HFFc6 (cell line): ENCODE data around the gene POLR1A. TPM values are rescaled to one million over a fixed set of nuclear protein-coding genes. Genes with fewer than 3 reads are reported as not detected.

Source experiments
- DNase-seq: peaks from one replicate; pipeline ENCODE4 v3.0.0-alpha.2; 2018
- H3K27ac Mint-ChIP-seq: 2 replicates; pipeline ENCODE4 v1.8.0; 2020; ENCODE audit warnings: mild to moderate bottlenecking, mixed read lengths
- H3K27me3 Mint-ChIP-seq: 2 replicates; pipeline ENCODE4 v1.8.0; 2021; ENCODE audit warnings: mild to moderate bottlenecking, moderate library complexity, mixed read lengths; ENCODE audit not compliant: insufficient read depth
- H3K36me3 Mint-ChIP-seq: 2 replicates; pipeline ENCODE4 v1.8.0; 2021; ENCODE audit warnings: low read depth, mixed read lengths
- H3K4me1 Mint-ChIP-seq: 2 replicates; pipeline ENCODE4 v1.8.0; 2020; ENCODE audit warnings: low read depth, mixed read lengths
- H3K4me3 Mint-ChIP-seq: 2 replicates; pipeline ENCODE4 v1.8.0; 2020; ENCODE audit warnings: mild to moderate bottlenecking, moderate library complexity, mixed read lengths
- H3K9me3 Mint-ChIP-seq: 2 replicates; pipeline ENCODE4 v1.8.0; 2020; ENCODE audit warnings: mild to moderate bottlenecking, mixed read lengths
- CTCF ChIP-seq: fragments of 200-600 bp; sonication (generic); IDR thresholded peaks from 2 replicates; pipeline ENCODE4 v1.5.0; 2021; ENCODE audit warnings: antibody characterized with exemption, mild to moderate bottlenecking
- total RNA-seq, 6 experiments: library from RNA; stranded (reverse); fragmentation: NEBNext Ultra II Directional; extraction: Animal tissue kit (Norgen Biotek cat#: 25700); gene quantifications; 2 replicates in 1 of 6; 3 replicates in 5 of 6; pipeline ENCODE4 v1.2.3, GENCODE V29; 2021

Gene POLR1A
- total RNA-seq, 6 experiments from 2014 or later, result 32.2 to 37.6 (median 34.8) TPM

- TF ChIP-seq CTCF, result no peak
- no peak overlapping the region for H3K27ac Mint-ChIP-seq
- no peaks in the 10 kb centered on the region for H3K9me3 Mint-ChIP-seq
- H3K36me3 Mint-ChIP-seq, result peaks cover 23% of the 10 kb centered on the region; the same call in 1 of the 2 replicates
- H3K27me3 Mint-ChIP-seq, result peaks cover 5% of the 10 kb centered on the region
- no peak overlapping the region for H3K4me3 Mint-ChIP-seq
- no peaks in the 10 kb centered on the region for H3K4me1 Mint-ChIP-seq
- DNase-seq, result no peak
Measured at GRCh38 chr2:86023366-86023712, 82.3 kb downstream of the POLR1A start.

- peaks cover 23% of the 10 kb centered on the region; the same call in 1 of the 2 replicates for H3K36me3 Mint-ChIP-seq
- no peak overlapping the region for H3K27ac Mint-ChIP-seq
- peaks cover 6% of the 10 kb centered on the region for H3K27me3 Mint-ChIP-seq
- no peak overlapping the region for H3K4me3 Mint-ChIP-seq
- DNase-seq, result no peak
- no peak for TF ChIP-seq CTCF
- no peaks in the 10 kb centered on the region for H3K9me3 Mint-ChIP-seq
- no peaks in the 10 kb centered on the region for H3K4me1 Mint-ChIP-seq
Measured at GRCh38 chr2:86022661-86023365, 82.9 kb downstream of the POLR1A start.

- no peak for DNase-seq
- Mint-ChIP-seq H3K36me3 (peaks cover 14% of the 10 kb centered on the region; the same call in 1 of the 2 replicates), H3K4me3 (no peak overlapping the region), H3K9me3 (no peaks in the 10 kb centered on the region), H3K27me3 (peaks cover 7% of the 10 kb centered on the region; the same call in 1 of the 2 replicates), H3K27ac (no peak overlapping the region), H3K4me1 (no peaks in the 10 kb centered on the region)
- TF ChIP-seq CTCF, result peak; percentile 31
Measured at GRCh38 chr2:86021396-86022378, 84.0 kb downstream of the POLR1A start.

GRCh38 chr2:86020984-86021383, 84.7 kb downstream of the POLR1A start:
- H3K27me3 Mint-ChIP-seq, result peaks cover 9% of the 10 kb centered on the region; the same call in 1 of the 2 replicates
- no peak for DNase-seq
- H3K4me3 Mint-ChIP-seq, result no peak overlapping the region

More at GRCh38 chr2:86020984-86021383, 84.7 kb downstream of the POLR1A start:
- peaks cover 12% of the 10 kb centered on the region; the same call in 1 of the 2 replicates for H3K36me3 Mint-ChIP-seq
- no peak overlapping the region for H3K27ac Mint-ChIP-seq
- no peaks in the 10 kb centered on the region for H3K9me3 Mint-ChIP-seq
- TF ChIP-seq CTCF, result no peak
- H3K4me1 Mint-ChIP-seq, result no peaks in the 10 kb centered on the region
